Hepatocyte (in vitro differentiated cells): Measurements from ENCODE around the gene AUTS2.

Experiments
- EZH2 ChIP-seq: fragments of 200-600 bp; sonication (generic); IDR thresholded peaks from 2 replicates; pipeline ENCODE4 v1.6.1; 2016; ENCODE audit warnings: antibody characterized with exemption, mild to moderate bottlenecking, borderline replicate concordance
- EZH2phosphoT487 ChIP-seq: fragments of 200-600 bp; sonication (generic); IDR thresholded peaks from one replicate; pipeline ENCODE4 v1.6.1; 2018; ENCODE audit warnings: antibody characterized with exemption, mild to moderate bottlenecking, low read depth, moderate library complexity; ENCODE audit not compliant: unreplicated experiment, severe bottlenecking
- TF ChIP-seq, protein P1 (sequence below): fragments of 200-600 bp; sonication (generic); IDR thresholded peaks from 2 replicates; pipeline ENCODE4 v1.5.1; 2016; ENCODE audit warnings: antibody characterized with exemption, mild to moderate bottlenecking; ENCODE audit not compliant: poor library complexity

DNA sequence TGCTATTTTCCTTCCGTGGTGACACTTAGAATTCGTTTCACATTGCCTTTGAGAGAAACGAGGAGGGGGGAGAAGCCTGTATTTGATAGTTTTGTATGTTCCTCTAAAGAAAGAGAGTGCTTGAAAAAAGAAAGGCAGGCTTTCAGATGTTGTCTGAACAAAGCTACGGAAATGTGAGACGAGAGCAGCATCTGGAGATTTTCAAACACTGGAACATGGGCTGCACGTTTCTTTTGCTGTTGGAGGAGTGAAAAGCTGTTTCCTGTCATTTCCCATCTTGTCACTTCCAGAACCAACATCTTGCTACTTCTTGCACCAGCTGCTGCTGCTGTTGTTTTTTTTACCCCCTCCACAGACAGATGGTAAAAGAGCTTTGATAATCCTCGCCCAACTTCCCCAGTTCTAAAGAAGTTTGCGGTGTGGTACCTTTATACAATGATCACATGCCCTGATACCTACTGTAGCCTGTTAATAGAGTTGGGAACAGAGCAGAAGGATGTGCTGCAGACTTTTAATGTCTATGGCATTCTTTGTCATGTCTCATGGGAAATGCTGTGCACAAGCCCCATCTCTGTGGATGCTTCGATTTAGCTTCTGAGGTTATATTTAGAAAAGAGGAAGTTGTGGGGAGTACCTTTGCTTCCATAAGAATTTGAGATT, 408.1 kb downstream of the AUTS2 start:
- TF ChIP-seq, protein P1, sequence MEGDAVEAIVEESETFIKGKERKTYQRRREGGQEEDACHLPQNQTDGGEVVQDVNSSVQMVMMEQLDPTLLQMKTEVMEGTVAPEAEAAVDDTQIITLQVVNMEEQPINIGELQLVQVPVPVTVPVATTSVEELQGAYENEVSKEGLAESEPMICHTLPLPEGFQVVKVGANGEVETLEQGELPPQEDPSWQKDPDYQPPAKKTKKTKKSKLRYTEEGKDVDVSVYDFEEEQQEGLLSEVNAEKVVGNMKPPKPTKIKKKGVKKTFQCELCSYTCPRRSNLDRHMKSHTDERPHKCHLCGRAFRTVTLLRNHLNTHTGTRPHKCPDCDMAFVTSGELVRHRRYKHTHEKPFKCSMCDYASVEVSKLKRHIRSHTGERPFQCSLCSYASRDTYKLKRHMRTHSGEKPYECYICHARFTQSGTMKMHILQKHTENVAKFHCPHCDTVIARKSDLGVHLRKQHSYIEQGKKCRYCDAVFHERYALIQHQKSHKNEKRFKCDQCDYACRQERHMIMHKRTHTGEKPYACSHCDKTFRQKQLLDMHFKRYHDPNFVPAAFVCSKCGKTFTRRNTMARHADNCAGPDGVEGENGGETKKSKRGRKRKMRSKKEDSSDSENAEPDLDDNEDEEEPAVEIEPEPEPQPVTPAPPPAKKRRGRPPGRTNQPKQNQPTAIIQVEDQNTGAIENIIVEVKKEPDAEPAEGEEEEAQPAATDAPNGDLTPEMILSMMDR = no peak
- no peak for TF ChIP-seq EZH2
- TF ChIP-seq EZH2phosphoT487 = no peak
